Kidney (tissue), 14 donors: ENCODE data around the gene ZNF654. TPM values are rescaled to one million over a fixed set of nuclear protein-coding genes. Genes with fewer than 3 reads are reported as not detected.
A peak's percentile ranks its signal among the peaks of the same experiment; 100 is the strongest.

Source experiments
- DNase-seq, 5 donors: peaks; one replicate each; pipeline ENCODE4 v3.0.0-alpha.2; 2013 to 2020
- FAIRE-seq: peaks from 2 replicates; lab custom pipeline; 2012; peaks lifted over from hg19 to GRCh38; lab: Jason Lieb, UNC
- H3K27ac ChIP-seq, 2 donors: one replicate each; pipeline ENCODE4 v1.7.0; 2013; ENCODE audit warnings: low read depth in 2 of 2, low read length in 2 of 2, inconsistent platforms in 1 of 2
- H3K27me3 ChIP-seq: one replicate; pipeline ENCODE4 v1.7.1; 2013; ENCODE audit warnings: low read length, inconsistent platforms; ENCODE audit not compliant: control insufficient read depth, insufficient read depth
- H3K36me3 ChIP-seq, 3 donors: one replicate each; pipeline versions ENCODE4 v1.7.0 to v1.7.1; 2013; ENCODE audit warnings: low read length in 3 of 3, control low read depth in 1 of 3, inconsistent platforms in 1 of 3; ENCODE audit not compliant: insufficient read depth in 3 of 3, control insufficient read depth in 2 of 3
- H3K4me1 ChIP-seq, 3 donors: one replicate each; pipeline versions ENCODE4 v1.7.0 to v1.7.1; 2013; ENCODE audit warnings: low read length in 3 of 3, inconsistent platforms in 1 of 3, low read depth in 1 of 3; ENCODE audit not compliant: control insufficient read depth in 2 of 3, insufficient read depth in 2 of 3
- H3K4me3 ChIP-seq, 3 donors: one replicate each; pipeline versions ENCODE4 v1.7.0 to v1.8.1; 2013; ENCODE audit warnings: low read length in 3 of 3, control low read depth in 1 of 3, inconsistent platforms in 1 of 3
- H3K9ac ChIP-seq, 3 donors: one replicate each; pipeline versions ENCODE4 v1.7.0 to v1.7.1; 2013; ENCODE audit warnings: low read length in 3 of 3, control low read depth in 1 of 3, inconsistent platforms in 1 of 3
- H3K9me3 ChIP-seq, 3 donors: one replicate each; pipeline versions ENCODE4 v1.7.0 to v1.7.1; 2013; ENCODE audit warnings: low read length in 3 of 3, control low read depth in 1 of 3, inconsistent platforms in 1 of 3; ENCODE audit not compliant: control insufficient read depth in 2 of 3, insufficient read depth in 1 of 3
- CTCF ChIP-seq: IDR thresholded peaks from 3 replicates; pipeline ENCODE4 v1.5.1; 2012; ENCODE audit warnings: mild to moderate bottlenecking, moderate library complexity, borderline replicate concordance; ENCODE audit not compliant: insufficient read depth; ENCODE audit errors: extremely low read depth
- intact Hi-C: fragments of 100-400 bp; cut with DNase I; formaldehyde crosslinking; loops from one replicate; pipeline ENCODE4 v1.11.1; 2022
- polyA plus RNA-seq: library from polyadenylated mRNA; stranded (reverse); fragments of 350-450 nt; fragmentation: Illumina TruSeq; extraction: RNeasy Lipid Tissue Mini Kit (QIAGEN cat#74804); gene quantifications from one replicate; pipeline ENCODE4 v1.2.3, GENCODE V29; 2014; ENCODE audit warnings: low read depth, low replicate concordance; ENCODE audit not compliant: insufficient read depth
- total RNA-seq: library from RNA; stranded (reverse); fragmentation: NEBNext Ultra II Directional; extraction: Animal tissue kit (Norgen Biotek cat#: 25700); gene quantifications from one replicate; pipeline ENCODE4 v1.2.1, GENCODE V29; 2021
- donor health status: control.
- donor health status: control.
- donor health status: control.
- donor health status: control.
- donor health status: control.
- donor health status: DM: yes; HTN: yes; CAD: no.
- donor health status: Normal renal cell carcinoma (clear cell type).

ZNF654 gene
- total and polyA plus RNA-seq, 2 donors from 2014 or later = 3.0 to 16.0 TPM

- Histone ChIP-seq H3K9ac (peak overlapping the region; percentile 84 to 99 (median 98)), H3K9me3 (no peaks in the 10 kb centered on the region), H3K27me3 (no peaks in the 10 kb centered on the region), H3K27ac (peak overlapping the region; percentile 93 to 99), H3K4me1 (peaks cover 2 to 7% (median 4%) of the 10 kb centered on the region in 3 donors), H3K4me3 (peak overlapping the region; percentile 86 to 96 (median 95)), H3K36me3 (peaks cover 0 to 2% (median 0%) of the 10 kb centered on the region in 3 donors)
- TF ChIP-seq CTCF = no peak
- FAIRE-seq = no peak
- intact Hi-C loops = no loop called here
- DNase-seq = no peak
Observed at GRCh38 chr3:88150371-88150770, 91.3 kb downstream of the ZNF654 start.

DNA sequence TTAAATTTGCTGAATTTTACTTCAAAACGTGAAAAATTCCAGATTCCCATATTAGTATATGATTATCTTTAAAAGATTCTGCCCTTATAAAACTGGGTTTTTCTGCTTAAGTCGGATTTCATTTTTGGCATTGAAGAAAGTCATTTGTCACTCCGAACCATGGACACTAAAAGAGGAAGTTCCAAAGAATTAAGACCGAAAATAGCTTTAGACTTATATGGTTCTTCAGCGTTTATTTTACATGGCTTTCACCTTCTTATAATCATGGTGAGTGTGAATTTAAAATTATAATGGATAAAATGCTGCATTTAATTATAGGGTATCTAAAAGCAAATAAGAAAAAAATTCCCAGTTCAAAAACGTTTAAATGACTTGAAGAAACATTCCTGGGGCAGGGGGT, 91.8 kb downstream of the ZNF654 start:
- peaks cover 0 to 2% (median 0%) of the 10 kb centered on the region in 3 donors for H3K36me3 ChIP-seq
- H3K27me3 ChIP-seq = no peaks in the 10 kb centered on the region
- no peak for TF ChIP-seq CTCF
- H3K4me1 ChIP-seq = peaks cover 2 to 7% (median 4%) of the 10 kb centered on the region in 3 donors
- FAIRE-seq = no peak
- H3K27ac ChIP-seq = no peak overlapping the region
- intact Hi-C loops = no loop called here
- DNase-seq = peak in 1 of 5 donors; percentile 29
- H3K9ac ChIP-seq = peak overlapping the region; percentile 77 to 98 (median 84)
- H3K4me3 ChIP-seq = peak overlapping the region; percentile 86 to 96 (median 95)
- H3K9me3 ChIP-seq = no peaks in the 10 kb centered on the region

DNA sequence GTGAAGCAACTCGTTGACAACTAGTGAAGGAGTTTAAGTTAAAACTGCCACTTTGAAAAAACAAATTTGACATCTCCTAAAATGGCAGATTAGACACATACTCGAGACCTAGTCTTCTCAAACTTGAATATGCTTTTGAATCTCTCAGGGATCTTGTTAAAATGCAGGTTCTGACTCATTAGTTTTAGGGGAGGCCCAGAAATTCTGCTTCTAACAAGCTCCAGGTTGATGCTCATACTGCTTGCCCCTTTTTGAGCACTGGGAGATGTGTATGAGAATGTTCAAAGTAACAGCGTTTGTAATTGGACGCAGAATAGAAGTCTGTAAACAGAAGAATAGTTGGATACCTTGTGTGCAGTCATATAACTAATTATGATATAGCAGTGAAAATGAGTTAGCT, 92.3 kb downstream of the ZNF654 start:
- peak overlapping the region in 1 of 3 donors; percentile 15 for H3K9ac ChIP-seq
- no peak for TF ChIP-seq CTCF

DNA sequence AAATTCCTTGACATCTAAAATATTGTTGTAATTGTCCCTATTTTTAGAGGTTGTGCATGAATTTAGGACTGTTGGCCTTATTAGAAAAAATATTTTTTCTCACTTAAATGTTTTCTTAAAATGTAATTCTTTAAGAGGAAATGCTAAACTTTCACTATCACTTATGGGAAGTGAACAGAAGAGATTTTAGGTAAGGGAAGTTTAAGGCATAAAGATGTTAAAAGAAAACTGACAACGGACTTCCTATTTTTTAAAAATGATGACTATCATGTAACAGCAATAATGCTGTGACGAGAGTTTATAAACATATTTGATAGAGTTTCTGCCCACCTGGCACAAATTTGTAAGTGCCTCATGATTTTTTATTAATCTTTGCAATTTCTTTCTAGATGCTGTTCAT, 93.8 kb downstream of the ZNF654 start:
- no peak for TF ChIP-seq CTCF
- H3K9me3 ChIP-seq = no peaks in the 10 kb centered on the region
- peaks cover 2 to 7% (median 4%) of the 10 kb centered on the region in 3 donors for H3K4me1 ChIP-seq
- intact Hi-C loops = no loop called here
- no peaks in the 10 kb centered on the region for H3K27me3 ChIP-seq
- FAIRE-seq = peak; percentile 53
- H3K27ac ChIP-seq = no peak overlapping the region
- no peak for DNase-seq
- H3K9ac ChIP-seq = no peak overlapping the region
- no peak overlapping the region for H3K4me3 ChIP-seq
- peaks cover 3 to 15% (median 15%) of the 10 kb centered on the region in 3 donors for H3K36me3 ChIP-seq

More for the DNA sequence above, 92.3 kb downstream of the ZNF654 start:
- Histone ChIP-seq H3K9me3 (no peaks in the 10 kb centered on the region), H3K36me3 (peaks cover 0 to 6% (median 5%) of the 10 kb centered on the region in 3 donors), H3K4me1 (peaks cover 2 to 7% (median 4%) of the 10 kb centered on the region in 3 donors), H3K27ac (no peak overlapping the region), H3K4me3 (peak overlapping the region; percentile 32 to 39 (median 32)), H3K27me3 (no peaks in the 10 kb centered on the region)
- intact Hi-C loops = no loop called here
- FAIRE-seq (no peak), DNase-seq (peak in 2 of 5 donors; percentile 7 to 24)
